Nephron (organoid): ENCODE data around the gene GRM5.

ENCODE experiments used
- H3K27ac Mint-ChIP-seq, 3 experiments: 2 replicates each; pipeline ENCODE4 v1.8.0; 2020; ENCODE audit warnings: mixed read lengths in 3 of 3, mild to moderate bottlenecking in 2 of 3, moderate library complexity in 1 of 3
- H3K27me3 Mint-ChIP-seq: 2 replicates; pipeline ENCODE4 v1.8.0; 2021; ENCODE audit warnings: low read depth, mild to moderate bottlenecking, moderate library complexity, mixed read lengths
- H3K36me3 Mint-ChIP-seq: 2 replicates; pipeline ENCODE4 v1.8.0; 2020; ENCODE audit warnings: low read depth, mixed read lengths
- H3K4me1 Mint-ChIP-seq: 2 replicates; pipeline ENCODE4 v1.8.0; 2020; ENCODE audit warnings: mixed read lengths
- H3K4me3 Mint-ChIP-seq, 3 experiments: 2 replicates each; pipeline ENCODE4 v1.8.0; 2020; ENCODE audit warnings: mild to moderate bottlenecking in 3 of 3, mixed read lengths in 3 of 3, moderate library complexity in 2 of 3
- H3K9me3 Mint-ChIP-seq: 2 replicates; pipeline ENCODE4 v1.8.0; 2020; ENCODE audit warnings: mixed read lengths
- TF ChIP-seq, protein P1 (sequence below), 3 experiments: fragments of 200-600 bp; sonication (generic); IDR thresholded peaks; one replicate each; pipeline ENCODE4 v1.5.0; 2021; ENCODE audit warnings: antibody characterized with exemption in 3 of 3; ENCODE audit not compliant: unreplicated experiment in 3 of 3

Gene GRM5

DNA sequence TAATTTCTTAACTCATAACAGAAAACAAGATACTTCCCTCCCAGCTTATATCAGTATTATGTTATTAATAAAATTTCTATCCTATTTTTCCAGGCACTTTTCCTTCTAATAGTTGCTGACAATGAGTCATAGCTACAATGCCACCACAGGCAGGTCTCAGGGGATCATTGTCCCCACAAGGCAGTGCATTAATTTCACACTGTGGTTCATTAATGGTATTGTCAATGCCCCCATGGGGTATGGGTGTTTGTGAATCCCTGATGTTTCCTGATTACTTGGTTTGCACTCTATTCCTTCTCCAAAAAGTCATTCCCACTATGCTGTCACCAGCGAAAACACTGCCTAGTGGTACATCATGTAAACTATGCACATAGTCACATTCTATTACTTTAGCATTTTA lies 382.8 kb downstream of the GRM5 start:
- no peaks in the 10 kb centered on the region for H3K4me1 Mint-ChIP-seq
- no peaks in the 10 kb centered on the region for H3K36me3 Mint-ChIP-seq
- no peak overlapping the region for H3K4me3 Mint-ChIP-seq
- TF ChIP-seq, protein P1, sequence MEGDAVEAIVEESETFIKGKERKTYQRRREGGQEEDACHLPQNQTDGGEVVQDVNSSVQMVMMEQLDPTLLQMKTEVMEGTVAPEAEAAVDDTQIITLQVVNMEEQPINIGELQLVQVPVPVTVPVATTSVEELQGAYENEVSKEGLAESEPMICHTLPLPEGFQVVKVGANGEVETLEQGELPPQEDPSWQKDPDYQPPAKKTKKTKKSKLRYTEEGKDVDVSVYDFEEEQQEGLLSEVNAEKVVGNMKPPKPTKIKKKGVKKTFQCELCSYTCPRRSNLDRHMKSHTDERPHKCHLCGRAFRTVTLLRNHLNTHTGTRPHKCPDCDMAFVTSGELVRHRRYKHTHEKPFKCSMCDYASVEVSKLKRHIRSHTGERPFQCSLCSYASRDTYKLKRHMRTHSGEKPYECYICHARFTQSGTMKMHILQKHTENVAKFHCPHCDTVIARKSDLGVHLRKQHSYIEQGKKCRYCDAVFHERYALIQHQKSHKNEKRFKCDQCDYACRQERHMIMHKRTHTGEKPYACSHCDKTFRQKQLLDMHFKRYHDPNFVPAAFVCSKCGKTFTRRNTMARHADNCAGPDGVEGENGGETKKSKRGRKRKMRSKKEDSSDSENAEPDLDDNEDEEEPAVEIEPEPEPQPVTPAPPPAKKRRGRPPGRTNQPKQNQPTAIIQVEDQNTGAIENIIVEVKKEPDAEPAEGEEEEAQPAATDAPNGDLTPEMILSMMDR (IDR thresholded peaks at IDR 0.05; ENCODE audit: unreplicated experiment in 3 of 3): no peak
- H3K27ac Mint-ChIP-seq: no peak overlapping the region
- H3K9me3 Mint-ChIP-seq: peaks cover 10% of the 10 kb centered on the region
- no peaks in the 10 kb centered on the region for H3K27me3 Mint-ChIP-seq

DNA sequence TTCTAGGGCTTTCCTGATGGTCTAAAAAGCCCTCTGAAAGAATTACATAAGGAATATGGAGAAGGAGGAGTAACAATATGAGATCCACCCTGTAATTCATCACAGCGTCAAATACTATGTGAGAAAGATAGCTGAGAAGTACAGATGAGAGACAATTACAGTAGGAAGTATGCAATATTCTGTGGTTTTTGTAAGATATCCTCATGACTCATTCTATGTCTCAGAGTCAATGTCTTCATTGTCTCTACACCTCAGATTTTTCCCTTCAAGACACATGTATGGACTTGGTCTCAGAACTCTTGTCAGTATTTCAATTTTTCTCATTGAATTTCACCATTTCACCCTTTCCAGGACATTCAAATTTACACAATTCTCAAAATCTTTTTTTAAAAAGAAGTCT lies 385.0 kb downstream of the GRM5 start:
- TF ChIP-seq, protein P1 (IDR thresholded peaks at IDR 0.05; ENCODE audit: unreplicated experiment in 3 of 3): no peak
- Mint-ChIP-seq H3K4me3 (no peak overlapping the region), H3K36me3 (no peaks in the 10 kb centered on the region), H3K27ac (no peak overlapping the region), H3K4me1 (no peaks in the 10 kb centered on the region), H3K9me3 (peaks cover 10% of the 10 kb centered on the region), H3K27me3 (no peaks in the 10 kb centered on the region)

DNA sequence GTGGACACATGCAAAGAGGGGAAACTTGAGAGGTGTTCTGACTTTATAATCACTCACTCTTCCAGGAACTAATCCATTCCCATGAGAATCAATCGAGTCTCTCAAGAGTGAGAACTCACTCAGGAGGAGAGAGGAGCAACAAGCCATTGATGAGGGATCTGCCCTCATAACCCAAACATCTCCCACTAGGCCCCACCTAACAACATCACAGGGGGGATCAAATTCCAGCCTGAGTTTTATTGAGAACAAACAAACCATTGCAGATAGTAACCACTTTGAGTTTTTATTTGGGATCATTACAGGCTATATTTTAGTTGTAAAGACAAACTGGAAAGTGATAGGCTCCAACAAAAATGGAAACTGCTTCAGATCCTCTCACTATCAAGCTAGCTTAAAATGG lies 399.4 kb downstream of the GRM5 start:
- Mint-ChIP-seq H3K4me1 (no peaks in the 10 kb centered on the region), H3K27ac (no peak overlapping the region), H3K9me3 (no peaks in the 10 kb centered on the region), H3K27me3 (no peaks in the 10 kb centered on the region), H3K36me3 (no peaks in the 10 kb centered on the region), H3K4me3 (no peak overlapping the region)
- TF ChIP-seq, protein P1 (IDR thresholded peaks at IDR 0.05; ENCODE audit: unreplicated experiment in 3 of 3): no peak

DNA sequence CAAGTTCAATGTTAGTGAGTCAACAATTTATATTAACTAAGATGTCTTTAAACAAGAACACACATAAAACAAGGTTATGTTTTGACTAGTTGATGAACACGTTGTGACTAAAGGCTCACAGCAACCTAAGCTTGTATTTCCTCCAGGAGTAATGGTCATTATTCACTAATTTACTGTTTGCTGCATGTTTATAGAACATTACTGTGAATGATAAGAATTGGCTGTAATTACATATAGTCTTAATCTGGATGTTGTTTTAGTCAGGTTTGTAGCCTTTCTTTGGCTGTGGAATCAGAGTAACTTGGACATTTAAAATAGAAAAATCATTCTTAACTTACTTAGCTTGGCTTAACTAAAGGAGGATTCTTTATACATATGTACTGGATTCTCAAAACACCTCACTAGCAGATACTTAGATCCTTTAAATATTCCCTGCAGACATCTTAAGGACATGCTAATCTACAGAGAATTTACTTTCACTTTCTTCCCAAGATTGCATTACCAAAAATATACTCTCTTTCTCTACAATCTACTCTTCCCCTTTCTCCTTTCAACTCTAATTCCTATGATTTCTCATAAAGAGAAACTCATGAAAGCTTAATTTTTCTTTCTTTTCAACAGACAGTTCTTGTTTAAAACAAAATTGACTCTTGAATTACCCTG lies 408.6 kb downstream of the GRM5 start:
- Mint-ChIP-seq H3K27me3 (no peaks in the 10 kb centered on the region), H3K4me1 (no peaks in the 10 kb centered on the region), H3K36me3 (no peaks in the 10 kb centered on the region), H3K27ac (peak overlapping the region in 1 of 3 experiments; percentile 62), H3K9me3 (no peaks in the 10 kb centered on the region), H3K4me3 (no peak overlapping the region)
- TF ChIP-seq, protein P1 (IDR thresholded peaks at IDR 0.05; ENCODE audit: unreplicated experiment in 3 of 3): no peak

DNA sequence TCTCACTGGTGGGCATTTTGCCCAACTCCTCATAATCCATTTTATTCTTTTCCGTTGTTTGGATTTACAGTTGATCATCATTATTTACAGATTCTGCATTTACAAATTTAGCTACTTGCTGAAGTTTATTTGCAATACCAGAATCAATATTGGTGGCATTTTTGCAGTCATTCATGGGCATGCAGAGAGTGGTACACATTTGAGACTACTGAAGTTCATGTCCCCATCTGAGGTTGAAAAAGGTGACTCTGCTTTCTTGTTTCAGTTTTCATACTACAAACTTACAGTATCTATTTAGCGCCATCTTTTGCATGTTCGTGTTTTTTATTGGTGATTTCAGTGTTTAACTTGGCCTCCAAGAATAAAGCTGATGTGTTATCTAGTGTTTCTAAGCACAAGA lies 409.5 kb downstream of the GRM5 start:
- H3K27me3 Mint-ChIP-seq: no peaks in the 10 kb centered on the region
- no peaks in the 10 kb centered on the region for H3K36me3 Mint-ChIP-seq
- no peak overlapping the region for H3K27ac Mint-ChIP-seq
- no peak overlapping the region for H3K4me3 Mint-ChIP-seq
- H3K4me1 Mint-ChIP-seq: no peaks in the 10 kb centered on the region
- TF ChIP-seq, protein P1 (IDR thresholded peaks at IDR 0.05; ENCODE audit: unreplicated experiment in 3 of 3): no peak
- no peaks in the 10 kb centered on the region for H3K9me3 Mint-ChIP-seq

DNA sequence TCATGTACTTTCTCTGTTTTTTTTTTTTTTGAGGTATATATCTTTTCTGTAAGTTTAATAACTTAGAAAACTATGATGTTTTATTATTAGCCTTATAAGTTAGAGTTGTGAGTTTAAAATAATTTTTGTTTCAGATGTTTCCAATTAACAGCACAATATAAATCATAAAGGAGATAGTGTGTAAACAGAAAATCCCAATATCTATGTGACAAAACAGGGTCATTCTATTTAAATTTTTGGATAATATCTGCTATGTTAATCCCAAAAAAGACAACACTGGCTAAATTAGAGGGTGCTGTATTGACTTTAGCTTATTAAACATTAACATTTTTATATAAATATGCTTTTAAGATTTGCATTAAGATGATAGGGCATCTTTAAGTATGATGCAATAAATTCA lies 410.1 kb downstream of the GRM5 start:
- H3K27me3 Mint-ChIP-seq: no peaks in the 10 kb centered on the region
- H3K36me3 Mint-ChIP-seq: no peaks in the 10 kb centered on the region
- TF ChIP-seq, protein P1 (IDR thresholded peaks at IDR 0.05; ENCODE audit: unreplicated experiment in 3 of 3): no peak
- H3K4me1 Mint-ChIP-seq: no peaks in the 10 kb centered on the region
- no peaks in the 10 kb centered on the region for H3K9me3 Mint-ChIP-seq
- no peak overlapping the region for H3K4me3 Mint-ChIP-seq
- H3K27ac Mint-ChIP-seq: no peak overlapping the region
